SK-N-SH (cell line): ENCODE measurements around the gene RSRP1.
A peak's percentile ranks its signal among the peaks of the same experiment; 100 is the strongest.

Experiments
- GABPA ChIP-seq: IDR thresholded peaks from 2 replicates; pipeline ENCODE4 v1.4.0; 2012; ENCODE audit warnings: low read depth, mild to moderate bottlenecking
- SMC3 ChIP-seq: IDR thresholded peaks from 2 replicates; pipeline ENCODE4 v1.6.1; 2012; ENCODE audit warnings: low read depth, low read length, improper control_type of control experiment
- TF ChIP-seq, protein P1 (sequence below): fragments of 200-600 bp; sonication (generic); IDR thresholded peaks from 2 replicates; pipeline ENCODE4 v1.6.1; 2017; ENCODE audit warnings: antibody characterized with exemption, mild to moderate bottlenecking, moderate library complexity

DNA sequence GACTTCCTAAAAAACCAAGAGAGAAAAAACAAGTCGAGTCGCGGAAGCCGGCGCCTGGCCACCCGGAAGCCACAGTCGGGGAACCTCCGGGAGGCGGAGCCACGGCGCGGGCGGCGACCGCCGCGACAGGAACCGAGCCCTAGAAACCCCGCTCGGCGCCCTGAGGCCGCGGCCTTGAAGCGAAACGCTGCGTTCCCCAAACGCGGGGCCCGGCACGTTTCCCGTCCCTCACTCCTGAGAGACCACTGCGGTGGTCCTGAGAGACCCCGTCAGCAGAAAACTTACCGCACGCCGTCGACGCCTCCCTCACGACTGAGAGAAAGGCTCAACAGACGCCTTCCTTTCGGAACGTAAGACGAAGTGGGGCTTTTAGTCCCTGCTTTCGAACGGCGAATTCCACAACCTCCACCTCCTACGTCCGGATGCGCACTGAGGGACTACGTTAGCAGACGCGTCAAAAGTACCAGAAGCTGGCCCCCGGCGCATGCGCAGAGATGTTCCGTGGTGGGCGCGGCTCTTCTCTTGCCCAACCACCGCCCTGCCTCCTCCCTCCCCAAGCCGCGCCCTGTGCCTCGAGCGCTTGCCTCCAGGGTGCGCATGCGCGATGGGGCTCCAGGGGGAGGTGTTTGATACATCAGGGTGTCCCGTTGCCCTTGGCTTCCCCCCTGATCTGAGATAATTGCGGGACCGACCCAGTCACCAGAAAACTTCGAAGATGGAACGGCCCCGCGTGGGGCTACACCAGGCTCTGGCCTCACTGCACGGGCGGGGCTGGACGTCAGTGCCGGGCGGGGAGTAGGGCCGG is at the start of gene RSRP1:
- TF ChIP-seq, protein P1, sequence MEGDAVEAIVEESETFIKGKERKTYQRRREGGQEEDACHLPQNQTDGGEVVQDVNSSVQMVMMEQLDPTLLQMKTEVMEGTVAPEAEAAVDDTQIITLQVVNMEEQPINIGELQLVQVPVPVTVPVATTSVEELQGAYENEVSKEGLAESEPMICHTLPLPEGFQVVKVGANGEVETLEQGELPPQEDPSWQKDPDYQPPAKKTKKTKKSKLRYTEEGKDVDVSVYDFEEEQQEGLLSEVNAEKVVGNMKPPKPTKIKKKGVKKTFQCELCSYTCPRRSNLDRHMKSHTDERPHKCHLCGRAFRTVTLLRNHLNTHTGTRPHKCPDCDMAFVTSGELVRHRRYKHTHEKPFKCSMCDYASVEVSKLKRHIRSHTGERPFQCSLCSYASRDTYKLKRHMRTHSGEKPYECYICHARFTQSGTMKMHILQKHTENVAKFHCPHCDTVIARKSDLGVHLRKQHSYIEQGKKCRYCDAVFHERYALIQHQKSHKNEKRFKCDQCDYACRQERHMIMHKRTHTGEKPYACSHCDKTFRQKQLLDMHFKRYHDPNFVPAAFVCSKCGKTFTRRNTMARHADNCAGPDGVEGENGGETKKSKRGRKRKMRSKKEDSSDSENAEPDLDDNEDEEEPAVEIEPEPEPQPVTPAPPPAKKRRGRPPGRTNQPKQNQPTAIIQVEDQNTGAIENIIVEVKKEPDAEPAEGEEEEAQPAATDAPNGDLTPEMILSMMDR: no peak
- TF ChIP-seq GABPA (peak; percentile 67), SMC3 (no peak)
